GM23338 (cell line): ENCODE data around the gene IGFBP6. TPM values are rescaled to one million over a fixed set of nuclear protein-coding genes. Genes with fewer than 3 reads are reported as not detected.

Experiments
- ATAC-seq: fragments of 200-7000 bp; cut with Tn5 transposase; 3 replicates; pipeline ENCODE4 v1.9.1; 2020
- DNase-seq: peaks from one replicate; pipeline ENCODE4 v3.0.0-alpha.2; 2015; ENCODE audit warnings: low spot score
- H2AFZ ChIP-seq: fragments of 200-600 bp; sonication (generic); 2 replicates; pipeline ENCODE4 v1.8.0; 2016; ENCODE audit warnings: antibody characterized with exemption, mild to moderate bottlenecking, moderate library complexity
- H3F3A ChIP-seq: fragments of 200-600 bp; sonication (generic); replicated peaks from 2 replicates; pipeline ENCODE4 v1.8.0; 2017; ENCODE audit warnings: antibody characterized with exemption, mixed run types, low read depth
- H3K27ac ChIP-seq: fragments of 200-600 bp; sonication (generic); 2 replicates; pipeline ENCODE4 v1.6.1; 2016; ENCODE audit warnings: low read depth
- H3K27me3 ChIP-seq: fragments of 200-600 bp; sonication (generic); 2 replicates; pipeline ENCODE4 v1.8.0; 2016; ENCODE audit warnings: mild to moderate bottlenecking, mixed run types, moderate library complexity; ENCODE audit not compliant: insufficient read depth
- H3K36me3 ChIP-seq: fragments of 200-600 bp; sonication (generic); 2 replicates; pipeline ENCODE4 v1.8.0; 2016; ENCODE audit warnings: mild to moderate bottlenecking; ENCODE audit not compliant: insufficient read depth
- H3K4me1 ChIP-seq: fragments of 200-600 bp; sonication (generic); 2 replicates; pipeline ENCODE4 v1.8.0; 2016; ENCODE audit warnings: mild to moderate bottlenecking, moderate library complexity; ENCODE audit not compliant: insufficient read depth
- H3K4me2 ChIP-seq: fragments of 200-600 bp; sonication (generic); 2 replicates; pipeline ENCODE4 v1.7.1; 2017; ENCODE audit warnings: mixed run types
- H3K4me3 ChIP-seq: fragments of 200-600 bp; sonication (generic); 2 replicates; pipeline ENCODE4 v1.6.1; 2016; ENCODE audit warnings: mixed run types
- H3K79me2 ChIP-seq: fragments of 200-600 bp; sonication (generic); replicated peaks from 2 replicates; pipeline ENCODE4 v1.8.0; 2017; ENCODE audit warnings: mild to moderate bottlenecking; ENCODE audit not compliant: insufficient read depth
- H3K9me2 ChIP-seq: fragments of 200-600 bp; sonication (generic); 2 replicates; pipeline ENCODE4 v1.8.0; 2017; ENCODE audit not compliant: insufficient read depth
- H4K20me1 ChIP-seq: fragments of 200-600 bp; sonication (generic); replicated peaks from 2 replicates; pipeline ENCODE4 v1.8.0; 2017; ENCODE audit warnings: mild to moderate bottlenecking; ENCODE audit not compliant: insufficient read depth
- H3K27ac Mint-ChIP-seq: 2 replicates; pipeline ENCODE4 v1.8.0; 2020; ENCODE audit warnings: inconsistent platforms, mild to moderate bottlenecking, moderate library complexity, mixed read lengths
- H3K27me3 Mint-ChIP-seq: 3 replicates; pipeline ENCODE4 v1.8.0; 2022; ENCODE audit warnings: low read depth, mild to moderate bottlenecking, moderate library complexity, mixed read lengths, inconsistent platforms; ENCODE audit not compliant: insufficient read depth, poor library complexity
- H3K36me3 Mint-ChIP-seq: 3 replicates; pipeline ENCODE4 v1.8.0; 2021; ENCODE audit warnings: low read depth, mild to moderate bottlenecking, inconsistent platforms, moderate library complexity, mixed read lengths
- H3K4me1 Mint-ChIP-seq: 3 replicates; pipeline ENCODE4 v1.8.0; 2020; ENCODE audit warnings: mild to moderate bottlenecking, inconsistent platforms, mixed read lengths
- H3K4me3 Mint-ChIP-seq: 3 replicates; pipeline ENCODE4 v1.8.0; 2021; ENCODE audit warnings: moderate library complexity, mild to moderate bottlenecking, inconsistent platforms, mixed read lengths
- H3K9me3 Mint-ChIP-seq: 3 replicates; pipeline ENCODE4 v1.8.0; 2020; ENCODE audit warnings: moderate library complexity, mild to moderate bottlenecking, inconsistent platforms, mixed read lengths
- CREB1 ChIP-seq: fragments of 250-450 bp; sonication (Bioruptor Pico); IDR thresholded peaks from 2 replicates; pipeline ENCODE4 v1.5.0; 2020; ENCODE audit warnings: low read depth, mild to moderate bottlenecking, moderate library complexity
- EZH2 ChIP-seq: fragments of 200-600 bp; sonication (generic); IDR thresholded peaks from one replicate; pipeline ENCODE4 v1.8.0; 2017; ENCODE audit warnings: antibody characterized with exemption, mild to moderate bottlenecking, low read depth; ENCODE audit not compliant: unreplicated experiment
- EZH2phosphoT487 ChIP-seq: fragments of 200-600 bp; sonication (generic); IDR thresholded peaks from one replicate; pipeline ENCODE4 v1.8.1; 2018; ENCODE audit warnings: antibody characterized with exemption; ENCODE audit not compliant: unreplicated experiment
- JUNB ChIP-seq: IDR thresholded peaks from one replicate; pipeline ENCODE4 v1.6.1; 2016; ENCODE audit warnings: antibody characterized with exemption; ENCODE audit not compliant: unreplicated experiment
- NANOG ChIP-seq: IDR thresholded peaks from 2 replicates; pipeline ENCODE4 v1.6.1; 2016; ENCODE audit warnings: antibody characterized with exemption, borderline replicate concordance
- POLR2AphosphoS5 ChIP-seq: IDR thresholded peaks from 2 replicates; pipeline ENCODE4 v1.6.1; 2016; ENCODE audit warnings: antibody characterized with exemption, low read depth
- STAT1 ChIP-seq: IDR thresholded peaks from one replicate; pipeline ENCODE4 v1.6.1; 2016; ENCODE audit warnings: antibody characterized with exemption; ENCODE audit not compliant: unreplicated experiment
- ZNF114 ChIP-seq: fragments of 250-450 bp; sonication (Bioruptor Pico); IDR thresholded peaks from 2 replicates; pipeline ENCODE4 v1.5.0; 2020; ENCODE audit warnings: mild to moderate bottlenecking, moderate library complexity
- ZNF331 ChIP-seq: fragments of 250-450 bp; sonication (Bioruptor Pico); IDR thresholded peaks from 2 replicates; pipeline ENCODE4 v1.5.0; 2020; ENCODE audit warnings: low read depth, mild to moderate bottlenecking, moderate library complexity
- polyA plus RNA-seq: library from polyadenylated mRNA; unstranded; fragments of >200 nt; fragmentation: Nextera tagmentation; extraction: Ambion mirVana; gene quantifications from 2 replicates; pipeline ENCODE4 v1.2.1, GENCODE V29; 2016
- total RNA-seq: library from RNA; depleted of rRNA; stranded (reverse); fragments of >200 nt; shearing (Covaris generic); gene quantifications from 2 replicates; pipeline ENCODE4 v1.2.3, GENCODE V29; 2014
- TF ChIP-seq, protein P1 (sequence below): fragments of 250-450 bp; sonication (Bioruptor Pico); IDR thresholded peaks from 2 replicates; pipeline ENCODE4 v1.5.0; 2020; ENCODE audit warnings: mild to moderate bottlenecking, moderate library complexity
- TF ChIP-seq, protein P2 (sequence below): IDR thresholded peaks from one replicate; pipeline ENCODE4 v1.6.1; 2018; ENCODE audit warnings: antibody characterized with exemption; ENCODE audit not compliant: unreplicated experiment
- TF ChIP-seq, protein P3 (sequence below): IDR thresholded peaks from 2 replicates; pipeline ENCODE4 v1.6.1; 2016; ENCODE audit warnings: antibody characterized with exemption
- TF ChIP-seq, protein P4 (sequence below), 2 experiments: fragments of 200-600 bp in 1 of 2; sonication (generic) in 1 of 2; conservative IDR thresholded peaks; 2 replicates each; pipeline versions ENCODE4 v1.5.1 to v1.6.1; 2016 to 2017; ENCODE audit warnings: antibody characterized with exemption in 2 of 2, low read depth in 2 of 2, mild to moderate bottlenecking in 2 of 2, moderate library complexity in 1 of 2

IGFBP6 gene
- total and polyA plus RNA-seq, 2 experiments from 2014 or later, result 14.7 to 16.6 TPM

DNA sequence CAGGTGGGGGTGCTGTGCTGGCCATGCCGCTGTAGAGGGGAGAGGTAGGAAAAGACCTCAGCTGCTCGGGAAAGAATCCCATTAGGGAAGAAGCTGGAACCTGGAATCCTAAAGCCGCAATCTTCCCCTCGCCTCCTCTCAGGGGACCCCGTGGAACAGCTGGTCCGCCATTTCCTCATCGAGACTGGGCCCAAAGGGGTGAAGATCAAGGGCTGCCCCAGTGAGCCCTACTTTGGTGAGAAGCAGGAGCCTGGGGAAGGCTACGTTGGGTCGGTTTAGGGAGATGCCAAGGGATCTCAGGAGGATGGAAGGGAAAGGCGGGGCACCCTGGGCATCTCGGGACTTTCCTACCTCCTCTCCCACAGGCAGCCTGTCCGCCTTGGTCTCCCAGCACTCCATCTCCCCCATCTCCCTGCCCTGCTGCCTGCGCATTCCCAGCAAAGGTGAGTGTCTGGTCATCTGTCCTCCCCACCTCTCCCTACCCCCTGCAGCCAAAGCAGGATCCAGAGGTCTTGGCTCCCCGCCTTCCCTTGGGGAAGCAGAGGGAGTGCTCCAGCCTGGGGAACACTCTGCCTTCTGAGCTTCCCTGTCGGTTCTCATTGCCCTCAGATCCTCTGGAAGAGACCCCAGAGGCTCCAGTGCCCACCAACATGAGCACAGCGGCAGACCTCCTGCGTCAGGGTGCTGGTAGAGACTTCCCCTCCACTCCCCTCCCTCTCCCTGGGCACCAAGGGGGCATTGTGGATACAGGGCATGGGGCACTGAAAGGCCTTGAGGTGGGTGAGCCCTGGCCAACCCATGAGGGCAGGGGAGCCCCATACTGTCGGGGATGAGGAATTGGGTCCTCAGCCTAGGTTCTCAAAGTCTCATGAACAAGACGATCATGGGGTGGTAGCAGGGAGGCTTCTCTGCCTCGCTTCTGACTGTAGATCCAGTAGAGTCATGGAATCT is 35.2 kb upstream of the IGFBP6 start:
- H3K4me3 ChIP-seq, result no peak overlapping the region
- peaks cover 13% of the 10 kb centered on the region for H3K27me3 Mint-ChIP-seq
- DNase-seq, result no peak
- no peaks in the 10 kb centered on the region for H3K4me1 ChIP-seq
- no peaks in the 10 kb centered on the region; the same call in 2 of the 3 replicates for H3K9me3 Mint-ChIP-seq
- no peaks in the 10 kb centered on the region for H3F3A ChIP-seq
- no peak overlapping the region for H2AFZ ChIP-seq
- H3K36me3 ChIP-seq, result no peaks in the 10 kb centered on the region; the same call in 1 of the 2 replicates
- no peaks in the 10 kb centered on the region for H3K79me2 ChIP-seq
- H3K27ac Mint-ChIP-seq, result no peak overlapping the region
- H3K9me2 ChIP-seq, result no peaks in the 10 kb centered on the region
- no peak overlapping the region for H3K27ac ChIP-seq
- H4K20me1 ChIP-seq, result no peaks in the 10 kb centered on the region
- no peak for ATAC-seq
- TF ChIP-seq, protein P1, sequence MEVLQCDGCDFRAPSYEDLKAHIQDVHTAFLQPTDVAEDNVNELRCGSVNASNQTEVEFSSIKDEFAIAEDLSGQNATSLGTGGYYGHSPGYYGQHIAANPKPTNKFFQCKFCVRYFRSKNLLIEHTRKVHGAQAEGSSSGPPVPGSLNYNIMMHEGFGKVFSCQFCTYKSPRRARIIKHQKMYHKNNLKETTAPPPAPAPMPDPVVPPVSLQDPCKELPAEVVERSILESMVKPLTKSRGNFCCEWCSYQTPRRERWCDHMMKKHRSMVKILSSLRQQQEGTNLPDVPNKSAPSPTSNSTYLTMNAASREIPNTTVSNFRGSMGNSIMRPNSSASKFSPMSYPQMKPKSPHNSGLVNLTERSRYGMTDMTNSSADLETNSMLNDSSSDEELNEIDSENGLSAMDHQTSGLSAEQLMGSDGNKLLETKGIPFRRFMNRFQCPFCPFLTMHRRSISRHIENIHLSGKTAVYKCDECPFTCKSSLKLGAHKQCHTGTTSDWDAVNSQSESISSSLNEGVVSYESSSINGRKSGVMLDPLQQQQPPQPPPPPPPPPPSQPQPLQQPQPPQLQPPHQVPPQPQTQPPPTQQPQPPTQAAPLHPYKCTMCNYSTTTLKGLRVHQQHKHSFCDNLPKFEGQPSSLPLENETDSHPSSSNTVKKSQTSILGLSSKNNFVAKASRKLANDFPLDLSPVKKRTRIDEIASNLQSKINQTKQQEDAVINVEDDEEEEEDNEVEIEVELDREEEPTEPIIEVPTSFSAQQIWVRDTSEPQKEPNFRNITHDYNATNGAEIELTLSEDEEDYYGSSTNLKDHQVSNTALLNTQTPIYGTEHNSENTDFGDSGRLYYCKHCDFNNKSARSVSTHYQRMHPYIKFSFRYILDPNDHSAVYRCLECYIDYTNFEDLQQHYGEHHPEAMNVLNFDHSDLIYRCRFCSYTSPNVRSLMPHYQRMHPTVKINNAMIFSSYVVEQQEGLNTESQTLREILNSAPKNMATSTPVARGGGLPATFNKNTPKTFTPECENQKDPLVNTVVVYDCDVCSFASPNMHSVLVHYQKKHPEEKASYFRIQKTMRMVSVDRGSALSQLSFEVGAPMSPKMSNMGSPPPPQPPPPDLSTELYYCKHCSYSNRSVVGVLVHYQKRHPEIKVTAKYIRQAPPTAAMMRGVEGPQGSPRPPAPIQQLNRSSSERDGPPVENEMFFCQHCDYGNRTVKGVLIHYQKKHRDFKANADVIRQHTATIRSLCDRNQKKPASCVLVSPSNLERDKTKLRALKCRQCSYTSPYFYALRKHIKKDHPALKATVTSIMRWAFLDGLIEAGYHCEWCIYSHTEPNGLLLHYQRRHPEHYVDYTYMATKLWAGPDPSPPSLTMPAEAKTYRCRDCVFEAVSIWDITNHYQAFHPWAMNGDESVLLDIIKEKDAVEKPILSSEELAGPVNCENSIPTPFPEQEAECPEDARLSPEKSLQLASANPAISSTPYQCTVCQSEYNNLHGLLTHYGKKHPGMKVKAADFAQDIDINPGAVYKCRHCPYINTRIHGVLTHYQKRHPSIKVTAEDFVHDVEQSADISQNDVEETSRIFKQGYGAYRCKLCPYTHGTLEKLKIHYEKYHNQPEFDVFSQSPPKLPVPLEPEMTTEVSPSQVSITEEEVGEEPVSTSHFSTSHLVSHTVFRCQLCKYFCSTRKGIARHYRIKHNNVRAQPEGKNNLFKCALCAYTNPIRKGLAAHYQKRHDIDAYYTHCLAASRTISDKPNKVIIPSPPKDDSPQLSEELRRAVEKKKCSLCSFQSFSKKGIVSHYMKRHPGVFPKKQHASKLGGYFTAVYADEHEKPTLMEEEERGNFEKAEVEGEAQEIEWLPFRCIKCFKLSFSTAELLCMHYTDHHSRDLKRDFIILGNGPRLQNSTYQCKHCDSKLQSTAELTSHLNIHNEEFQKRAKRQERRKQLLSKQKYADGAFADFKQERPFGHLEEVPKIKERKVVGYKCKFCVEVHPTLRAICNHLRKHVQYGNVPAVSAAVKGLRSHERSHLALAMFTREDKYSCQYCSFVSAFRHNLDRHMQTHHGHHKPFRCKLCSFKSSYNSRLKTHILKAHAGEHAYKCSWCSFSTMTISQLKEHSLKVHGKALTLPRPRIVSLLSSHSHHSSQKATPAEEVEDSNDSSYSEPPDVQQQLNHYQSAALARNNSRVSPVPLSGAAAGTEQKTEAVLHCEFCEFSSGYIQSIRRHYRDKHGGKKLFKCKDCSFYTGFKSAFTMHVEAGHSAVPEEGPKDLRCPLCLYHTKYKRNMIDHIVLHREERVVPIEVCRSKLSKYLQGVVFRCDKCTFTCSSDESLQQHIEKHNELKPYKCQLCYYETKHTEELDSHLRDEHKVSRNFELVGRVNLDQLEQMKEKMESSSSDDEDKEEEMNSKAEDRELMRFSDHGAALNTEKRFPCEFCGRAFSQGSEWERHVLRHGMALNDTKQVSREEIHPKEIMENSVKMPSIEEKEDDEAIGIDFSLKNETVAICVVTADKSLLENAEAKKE (CRISPR knock-in tag), result no peak
- TF ChIP-seq STAT1 (no peak), ZNF331 (no peak), NANOG (no peak), EZH2phosphoT487 (no peak), JUNB (no peak), ZNF114 (CRISPR knock-in tag) (no peak), POLR2AphosphoS5 (no peak), CREB1 (CRISPR knock-in tag) (no peak), EZH2 (no peak)
- TF ChIP-seq, protein P2, sequence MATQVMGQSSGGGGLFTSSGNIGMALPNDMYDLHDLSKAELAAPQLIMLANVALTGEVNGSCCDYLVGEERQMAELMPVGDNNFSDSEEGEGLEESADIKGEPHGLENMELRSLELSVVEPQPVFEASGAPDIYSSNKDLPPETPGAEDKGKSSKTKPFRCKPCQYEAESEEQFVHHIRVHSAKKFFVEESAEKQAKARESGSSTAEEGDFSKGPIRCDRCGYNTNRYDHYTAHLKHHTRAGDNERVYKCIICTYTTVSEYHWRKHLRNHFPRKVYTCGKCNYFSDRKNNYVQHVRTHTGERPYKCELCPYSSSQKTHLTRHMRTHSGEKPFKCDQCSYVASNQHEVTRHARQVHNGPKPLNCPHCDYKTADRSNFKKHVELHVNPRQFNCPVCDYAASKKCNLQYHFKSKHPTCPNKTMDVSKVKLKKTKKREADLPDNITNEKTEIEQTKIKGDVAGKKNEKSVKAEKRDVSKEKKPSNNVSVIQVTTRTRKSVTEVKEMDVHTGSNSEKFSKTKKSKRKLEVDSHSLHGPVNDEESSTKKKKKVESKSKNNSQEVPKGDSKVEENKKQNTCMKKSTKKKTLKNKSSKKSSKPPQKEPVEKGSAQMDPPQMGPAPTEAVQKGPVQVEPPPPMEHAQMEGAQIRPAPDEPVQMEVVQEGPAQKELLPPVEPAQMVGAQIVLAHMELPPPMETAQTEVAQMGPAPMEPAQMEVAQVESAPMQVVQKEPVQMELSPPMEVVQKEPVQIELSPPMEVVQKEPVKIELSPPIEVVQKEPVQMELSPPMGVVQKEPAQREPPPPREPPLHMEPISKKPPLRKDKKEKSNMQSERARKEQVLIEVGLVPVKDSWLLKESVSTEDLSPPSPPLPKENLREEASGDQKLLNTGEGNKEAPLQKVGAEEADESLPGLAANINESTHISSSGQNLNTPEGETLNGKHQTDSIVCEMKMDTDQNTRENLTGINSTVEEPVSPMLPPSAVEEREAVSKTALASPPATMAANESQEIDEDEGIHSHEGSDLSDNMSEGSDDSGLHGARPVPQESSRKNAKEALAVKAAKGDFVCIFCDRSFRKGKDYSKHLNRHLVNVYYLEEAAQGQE, result no peak
- TF ChIP-seq, protein P3, sequence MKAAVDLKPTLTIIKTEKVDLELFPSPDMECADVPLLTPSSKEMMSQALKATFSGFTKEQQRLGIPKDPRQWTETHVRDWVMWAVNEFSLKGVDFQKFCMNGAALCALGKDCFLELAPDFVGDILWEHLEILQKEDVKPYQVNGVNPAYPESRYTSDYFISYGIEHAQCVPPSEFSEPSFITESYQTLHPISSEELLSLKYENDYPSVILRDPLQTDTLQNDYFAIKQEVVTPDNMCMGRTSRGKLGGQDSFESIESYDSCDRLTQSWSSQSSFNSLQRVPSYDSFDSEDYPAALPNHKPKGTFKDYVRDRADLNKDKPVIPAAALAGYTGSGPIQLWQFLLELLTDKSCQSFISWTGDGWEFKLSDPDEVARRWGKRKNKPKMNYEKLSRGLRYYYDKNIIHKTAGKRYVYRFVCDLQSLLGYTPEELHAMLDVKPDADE, result no peak
- TF ChIP-seq, protein P4, sequence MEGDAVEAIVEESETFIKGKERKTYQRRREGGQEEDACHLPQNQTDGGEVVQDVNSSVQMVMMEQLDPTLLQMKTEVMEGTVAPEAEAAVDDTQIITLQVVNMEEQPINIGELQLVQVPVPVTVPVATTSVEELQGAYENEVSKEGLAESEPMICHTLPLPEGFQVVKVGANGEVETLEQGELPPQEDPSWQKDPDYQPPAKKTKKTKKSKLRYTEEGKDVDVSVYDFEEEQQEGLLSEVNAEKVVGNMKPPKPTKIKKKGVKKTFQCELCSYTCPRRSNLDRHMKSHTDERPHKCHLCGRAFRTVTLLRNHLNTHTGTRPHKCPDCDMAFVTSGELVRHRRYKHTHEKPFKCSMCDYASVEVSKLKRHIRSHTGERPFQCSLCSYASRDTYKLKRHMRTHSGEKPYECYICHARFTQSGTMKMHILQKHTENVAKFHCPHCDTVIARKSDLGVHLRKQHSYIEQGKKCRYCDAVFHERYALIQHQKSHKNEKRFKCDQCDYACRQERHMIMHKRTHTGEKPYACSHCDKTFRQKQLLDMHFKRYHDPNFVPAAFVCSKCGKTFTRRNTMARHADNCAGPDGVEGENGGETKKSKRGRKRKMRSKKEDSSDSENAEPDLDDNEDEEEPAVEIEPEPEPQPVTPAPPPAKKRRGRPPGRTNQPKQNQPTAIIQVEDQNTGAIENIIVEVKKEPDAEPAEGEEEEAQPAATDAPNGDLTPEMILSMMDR (conservative IDR thresholded peaks at IDR 0.05; ENCODE audit: low read depth in 2 of 2), result no peak
- H3K4me2 ChIP-seq, result no peak overlapping the region; the same call in 1 of the 2 replicates
- peaks cover 11% of the 10 kb centered on the region; the same call in 1 of the 2 replicates for H3K27me3 ChIP-seq
- peaks cover 3% of the 10 kb centered on the region; the same call in 1 of the 3 replicates for H3K36me3 Mint-ChIP-seq
- peaks cover 10% of the 10 kb centered on the region for H3K4me1 Mint-ChIP-seq
- no peak overlapping the region for H3K4me3 Mint-ChIP-seq
